ENCODE results near the gene GALK2.
"Not testable (repeated sequence)": the region's sequence is repeated elsewhere in the genome, so short reads cannot be mapped to it uniquely, and the experiment has no call there.

GALK2 gene

DNA sequence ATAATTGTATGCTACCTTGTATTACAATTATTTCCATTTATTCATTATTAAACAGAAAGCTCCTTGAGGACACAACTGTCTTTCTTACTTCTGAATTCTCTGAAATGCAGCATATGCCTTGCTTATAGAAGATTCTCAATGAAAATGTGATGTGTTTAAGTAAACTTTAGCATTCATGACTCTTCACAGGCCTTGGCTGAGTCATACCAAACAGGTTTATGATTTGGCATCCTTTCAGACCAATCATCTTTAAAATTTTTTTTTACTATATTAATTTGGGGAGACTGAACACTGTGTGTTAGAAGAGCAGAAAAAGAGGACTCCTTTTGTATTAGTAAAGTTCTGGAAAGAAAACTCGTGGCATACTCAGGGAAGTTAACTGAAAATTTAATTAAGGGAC is 6.4 kb upstream of the GALK2 start:
- Histone ChIP-seq H3K4me1 (ENCODE audit: control insufficient read depth in 2 of 2, insufficient read depth in 2 of 2, low read length in 2 of 2) (no peaks in the 10 kb centered on the region), H3K27me3 (ENCODE audit: control insufficient read depth in 2 of 2, insufficient read depth in 2 of 2, low read length in 2 of 2) (no peaks in the 10 kb centered on the region), H3K36me3 (ENCODE audit: control insufficient read depth in 2 of 2, insufficient read depth in 2 of 2, low read length in 2 of 2) (no peaks in the 10 kb centered on the region), H3K4me3 (ENCODE audit: low read length in 2 of 2) (no peak overlapping the region), H3K27ac (ENCODE audit: low read depth in 2 of 2, low read length in 2 of 2) (no peak overlapping the region), H3K9ac (ENCODE audit: low read depth in 1 of 2, low read length in 2 of 2) (no peak overlapping the region), H3K9me3 (ENCODE audit: control insufficient read depth in 2 of 2, low read length in 2 of 2) (no peaks in the 10 kb centered on the region)

DNA sequence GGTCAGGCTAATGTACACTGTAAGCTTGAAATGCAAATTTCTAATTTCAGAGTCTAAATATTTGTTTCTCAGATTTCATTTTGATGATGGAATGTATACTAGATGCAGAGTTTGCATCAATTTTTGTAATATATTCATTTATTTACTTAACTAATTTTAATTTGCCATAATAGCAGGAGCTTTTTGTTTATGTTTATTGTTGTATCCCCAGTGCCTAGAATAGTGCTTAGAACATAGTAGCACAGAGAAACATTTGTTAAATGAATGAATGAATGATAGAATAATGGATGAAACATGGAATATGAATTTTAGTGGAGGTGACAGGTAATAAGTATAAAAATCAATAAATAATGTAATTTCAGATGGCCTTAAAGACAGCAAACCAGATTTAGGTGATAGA is 5.2 kb upstream of the GALK2 start:
- H3K27me3 ChIP-seq (ENCODE audit: control insufficient read depth in 2 of 2, insufficient read depth in 2 of 2, low read length in 2 of 2): no peaks in the 10 kb centered on the region
- H3K4me3 ChIP-seq (ENCODE audit: low read length in 2 of 2): no peak overlapping the region
- H3K4me1 ChIP-seq (ENCODE audit: control insufficient read depth in 2 of 2, insufficient read depth in 2 of 2, low read length in 2 of 2): peaks cover 0 to 3% of the 10 kb centered on the region in 2 donors
- H3K27ac ChIP-seq (ENCODE audit: low read depth in 2 of 2, low read length in 2 of 2): no peak overlapping the region
- H3K9me3 ChIP-seq (ENCODE audit: control insufficient read depth in 2 of 2, low read length in 2 of 2): no peaks in the 10 kb centered on the region
- no peaks in the 10 kb centered on the region for H3K36me3 ChIP-seq (ENCODE audit: control insufficient read depth in 2 of 2, insufficient read depth in 2 of 2, low read length in 2 of 2)
- H3K9ac ChIP-seq (ENCODE audit: low read depth in 1 of 2, low read length in 2 of 2): no peak overlapping the region

DNA sequence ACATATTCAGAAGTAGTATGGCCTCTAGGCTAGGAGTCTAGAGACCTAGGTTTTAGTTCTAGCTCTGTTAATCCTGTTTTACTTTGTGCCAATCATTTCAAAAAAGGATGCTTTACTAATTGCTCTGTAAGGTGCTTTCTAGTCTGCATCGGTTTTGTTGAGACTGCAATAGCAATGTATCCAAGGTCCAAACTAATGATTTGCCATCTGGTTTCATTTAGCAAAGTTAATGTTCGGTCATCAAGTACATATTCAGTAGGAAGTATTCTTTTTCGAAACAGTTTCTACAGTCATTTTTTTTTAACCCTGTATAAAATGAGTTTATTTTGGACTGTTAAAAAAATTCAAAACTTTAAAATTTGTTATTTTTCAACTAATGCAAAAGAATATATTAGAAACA is 2.0 kb upstream of the GALK2 start:
- no peaks in the 10 kb centered on the region for H3K36me3 ChIP-seq (ENCODE audit: control insufficient read depth in 2 of 2, insufficient read depth in 2 of 2, low read length in 2 of 2)
- no peak overlapping the region for H3K27ac ChIP-seq (ENCODE audit: low read depth in 2 of 2, low read length in 2 of 2)
- H3K4me3 ChIP-seq (ENCODE audit: low read length in 2 of 2): no peak overlapping the region
- H3K4me1 ChIP-seq (ENCODE audit: control insufficient read depth in 2 of 2, insufficient read depth in 2 of 2, low read length in 2 of 2): peaks cover 2 to 3% of the 10 kb centered on the region in 2 donors
- no peak overlapping the region for H3K9ac ChIP-seq (ENCODE audit: low read depth in 1 of 2, low read length in 2 of 2)
- H3K9me3 ChIP-seq (ENCODE audit: control insufficient read depth in 2 of 2, low read length in 2 of 2): no peaks in the 10 kb centered on the region
- H3K27me3 ChIP-seq (ENCODE audit: control insufficient read depth in 2 of 2, insufficient read depth in 2 of 2, low read length in 2 of 2): no peaks in the 10 kb centered on the region

DNA sequence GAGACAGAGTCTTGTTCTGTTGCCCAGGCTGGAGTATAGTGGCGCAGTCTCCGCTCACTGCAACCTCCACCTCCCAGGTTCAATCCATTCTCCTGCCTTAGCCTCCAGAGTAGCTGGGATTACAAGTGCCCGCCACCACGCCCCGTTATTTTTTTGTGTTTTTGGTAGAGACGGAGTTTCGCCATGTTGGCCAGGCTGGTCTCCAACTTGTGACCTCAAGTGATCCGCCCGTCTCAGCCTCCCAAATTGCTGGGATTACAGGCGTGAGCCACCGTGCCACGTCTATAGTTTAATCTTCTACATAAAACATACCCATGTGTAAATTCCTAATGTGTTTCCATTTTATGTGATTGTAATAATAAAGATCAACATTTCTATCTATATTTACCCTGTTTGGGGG is 1.7 kb downstream of the GALK2 start:
- no peaks in the 10 kb centered on the region for H3K9me3 ChIP-seq (ENCODE audit: control insufficient read depth in 2 of 2, low read length in 2 of 2)
- H3K4me3 ChIP-seq (ENCODE audit: low read length in 2 of 2): no peak overlapping the region
- H3K27me3 ChIP-seq (ENCODE audit: control insufficient read depth in 2 of 2, insufficient read depth in 2 of 2, low read length in 2 of 2): no peaks in the 10 kb centered on the region
- H3K4me1 ChIP-seq (ENCODE audit: control insufficient read depth in 2 of 2, insufficient read depth in 2 of 2, low read length in 2 of 2): peaks cover 3 to 6% of the 10 kb centered on the region in 2 donors
- no peak overlapping the region for H3K9ac ChIP-seq (ENCODE audit: low read depth in 1 of 2, low read length in 2 of 2)
- no peaks in the 10 kb centered on the region for H3K36me3 ChIP-seq (ENCODE audit: control insufficient read depth in 2 of 2, insufficient read depth in 2 of 2, low read length in 2 of 2)
- no peak overlapping the region for H3K27ac ChIP-seq (ENCODE audit: low read depth in 2 of 2, low read length in 2 of 2)

DNA sequence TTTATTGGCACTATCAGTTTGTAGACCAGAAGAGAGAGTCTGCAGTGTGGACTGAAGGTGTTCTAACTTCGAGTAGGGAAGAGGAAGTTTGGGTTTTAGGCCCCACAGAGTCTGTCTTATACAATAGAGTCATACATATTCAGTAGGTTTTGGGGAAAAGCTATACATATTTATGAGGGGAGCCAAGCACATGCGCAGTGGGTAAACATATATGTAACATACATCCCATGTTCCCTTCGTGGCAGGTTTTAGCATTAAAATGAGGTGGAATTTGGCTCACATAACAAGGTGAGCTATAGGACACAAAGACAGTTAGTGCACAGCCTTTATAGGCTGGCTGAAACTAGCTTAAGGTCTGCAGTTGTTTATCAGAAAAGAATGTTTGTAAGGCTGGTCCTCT is 4.9 kb downstream of the GALK2 start:
- Histone ChIP-seq H3K9ac (ENCODE audit: low read depth in 1 of 2, low read length in 2 of 2) (no peak overlapping the region), H3K4me3 (ENCODE audit: low read length in 2 of 2) (no peak overlapping the region), H3K27ac (ENCODE audit: low read depth in 2 of 2, low read length in 2 of 2) (no peak overlapping the region), H3K27me3 (ENCODE audit: control insufficient read depth in 2 of 2, insufficient read depth in 2 of 2, low read length in 2 of 2) (no peaks in the 10 kb centered on the region), H3K4me1 (ENCODE audit: control insufficient read depth in 2 of 2, insufficient read depth in 2 of 2, low read length in 2 of 2) (peaks cover 0 to 6% of the 10 kb centered on the region in 2 donors), H3K36me3 (ENCODE audit: control insufficient read depth in 2 of 2, insufficient read depth in 2 of 2, low read length in 2 of 2) (peaks cover 0 to 7% of the 10 kb centered on the region in 2 donors), H3K9me3 (ENCODE audit: control insufficient read depth in 2 of 2, low read length in 2 of 2) (no peaks in the 10 kb centered on the region)

DNA sequence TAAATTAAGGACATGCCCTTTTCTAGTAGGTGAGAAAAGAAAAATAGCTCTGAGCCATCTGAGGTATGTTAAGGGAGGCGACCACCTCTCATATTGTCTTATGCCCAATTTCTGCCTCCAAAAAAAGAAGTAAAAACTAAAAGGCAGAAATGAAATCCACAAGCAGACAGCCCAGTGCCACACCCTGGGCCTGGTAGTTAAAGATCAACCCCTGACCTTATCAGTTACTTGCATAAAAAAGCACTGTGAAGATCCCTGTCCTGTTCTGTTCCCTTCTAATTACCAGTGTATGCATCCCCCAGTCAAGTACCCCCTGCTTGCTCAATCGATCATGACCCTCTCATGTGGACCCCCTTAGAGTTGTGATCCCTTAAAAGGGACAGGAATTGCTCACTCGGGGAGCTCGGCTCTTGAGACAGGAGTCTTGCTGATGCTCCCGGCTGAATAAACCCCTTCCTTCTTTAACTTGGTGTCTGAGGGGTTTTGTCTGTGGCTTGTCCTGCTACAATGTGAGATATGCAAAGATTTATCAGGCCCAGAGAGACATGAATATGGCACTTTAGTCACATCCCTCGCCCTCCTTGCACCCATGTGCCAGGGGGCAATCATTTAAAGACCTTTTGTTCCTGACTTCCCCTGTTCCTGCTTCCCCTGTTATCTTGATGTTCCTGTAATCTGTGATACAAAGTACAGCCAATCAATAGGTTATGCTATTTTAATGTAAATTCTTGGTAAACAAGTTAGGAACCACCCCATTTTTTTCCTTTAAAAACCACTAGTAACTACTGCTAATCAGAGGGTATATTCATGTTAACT is 5.7 kb downstream of the GALK2 start:
- H3K4me1 ChIP-seq (ENCODE audit: control insufficient read depth in 2 of 2, insufficient read depth in 2 of 2, low read length in 2 of 2); H3K27ac ChIP-seq (ENCODE audit: low read depth in 2 of 2, low read length in 2 of 2); H3K36me3 ChIP-seq (ENCODE audit: control insufficient read depth in 2 of 2, insufficient read depth in 2 of 2, low read length in 2 of 2); H3K9me3 ChIP-seq (ENCODE audit: control insufficient read depth in 2 of 2, low read length in 2 of 2); H3K9ac ChIP-seq (ENCODE audit: low read depth in 1 of 2, low read length in 2 of 2); H3K4me3 ChIP-seq (ENCODE audit: low read length in 2 of 2); H3K27me3 ChIP-seq (ENCODE audit: control insufficient read depth in 2 of 2, insufficient read depth in 2 of 2, low read length in 2 of 2): not testable (repeated sequence)

DNA sequence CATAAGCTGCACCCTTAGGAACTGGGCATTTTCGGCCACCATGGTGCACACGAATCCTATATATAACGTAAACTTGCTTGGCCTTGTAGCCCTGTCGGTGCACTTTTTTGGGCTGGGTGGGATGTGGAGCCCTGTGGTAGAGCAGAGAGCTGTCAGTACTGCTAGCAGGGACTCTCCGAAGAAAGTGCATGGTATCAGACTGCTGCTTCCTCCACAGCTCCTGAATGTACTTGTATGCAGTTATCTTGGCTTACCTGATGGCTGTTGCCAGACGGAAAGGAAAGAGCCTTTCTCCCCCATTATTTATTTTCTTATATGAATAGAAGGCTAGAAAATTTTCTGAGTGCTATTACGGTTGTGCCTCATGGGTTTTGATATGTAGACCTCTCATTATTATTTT is 8.4 kb downstream of the GALK2 start:
- Histone ChIP-seq H3K4me1 (ENCODE audit: control insufficient read depth in 2 of 2, insufficient read depth in 2 of 2, low read length in 2 of 2) (peaks cover 0 to 4% of the 10 kb centered on the region in 2 donors), H3K4me3 (ENCODE audit: low read length in 2 of 2) (no peak overlapping the region), H3K27me3 (ENCODE audit: control insufficient read depth in 2 of 2, insufficient read depth in 2 of 2, low read length in 2 of 2) (no peaks in the 10 kb centered on the region), H3K36me3 (ENCODE audit: control insufficient read depth in 2 of 2, insufficient read depth in 2 of 2, low read length in 2 of 2) (peaks cover 0 to 7% of the 10 kb centered on the region in 2 donors), H3K9ac (ENCODE audit: low read depth in 1 of 2, low read length in 2 of 2) (no peak overlapping the region), H3K27ac (ENCODE audit: low read depth in 2 of 2, low read length in 2 of 2) (no peak overlapping the region), H3K9me3 (ENCODE audit: control insufficient read depth in 2 of 2, low read length in 2 of 2) (no peaks in the 10 kb centered on the region)

DNA sequence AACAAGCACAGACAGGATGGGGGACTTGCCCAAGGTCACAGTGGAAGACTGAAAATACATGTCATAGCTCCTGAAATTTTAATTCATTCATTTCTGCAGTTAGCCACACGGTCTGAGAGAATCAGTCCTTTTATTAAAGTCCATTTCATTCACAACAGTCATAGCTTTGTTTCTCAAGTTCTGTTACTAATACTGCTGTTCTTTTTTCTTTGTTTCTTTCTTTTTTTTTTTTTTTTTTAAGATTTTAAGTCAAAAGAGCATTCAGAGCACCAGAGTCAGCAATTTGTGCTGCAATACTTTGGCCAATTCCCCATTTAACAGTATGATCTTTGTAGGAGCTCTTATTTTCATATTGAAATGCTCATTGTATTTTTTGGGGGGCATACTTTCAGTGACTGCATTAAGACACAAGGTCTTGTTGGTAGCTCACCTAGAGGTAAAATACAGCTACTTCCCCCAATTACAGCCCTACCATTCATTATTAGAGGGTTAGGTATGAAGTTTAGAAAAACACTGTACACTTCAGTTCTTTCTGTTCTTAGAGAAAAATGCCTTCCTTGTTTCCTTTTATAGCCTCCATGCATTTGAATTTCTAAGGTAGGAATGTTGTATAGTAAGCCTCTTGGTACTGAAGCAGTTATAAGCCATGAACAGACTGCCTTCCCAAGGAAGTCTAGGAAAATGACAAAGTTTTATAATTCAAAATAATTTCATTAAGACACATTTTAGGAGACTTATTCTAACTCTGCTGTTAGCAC is 9.6 kb downstream of the GALK2 start:
- Histone ChIP-seq H3K27me3 (ENCODE audit: control insufficient read depth in 2 of 2, insufficient read depth in 2 of 2, low read length in 2 of 2) (no peaks in the 10 kb centered on the region), H3K27ac (ENCODE audit: low read depth in 2 of 2, low read length in 2 of 2) (no peak overlapping the region), H3K36me3 (ENCODE audit: control insufficient read depth in 2 of 2, insufficient read depth in 2 of 2, low read length in 2 of 2) (peaks cover 0 to 7% of the 10 kb centered on the region in 2 donors), H3K9me3 (ENCODE audit: control insufficient read depth in 2 of 2, low read length in 2 of 2) (no peaks in the 10 kb centered on the region), H3K9ac (ENCODE audit: low read depth in 1 of 2, low read length in 2 of 2) (no peak overlapping the region), H3K4me3 (ENCODE audit: low read length in 2 of 2) (no peak overlapping the region), H3K4me1 (ENCODE audit: control insufficient read depth in 2 of 2, insufficient read depth in 2 of 2, low read length in 2 of 2) (peaks cover 0 to 4% of the 10 kb centered on the region in 2 donors)

DNA sequence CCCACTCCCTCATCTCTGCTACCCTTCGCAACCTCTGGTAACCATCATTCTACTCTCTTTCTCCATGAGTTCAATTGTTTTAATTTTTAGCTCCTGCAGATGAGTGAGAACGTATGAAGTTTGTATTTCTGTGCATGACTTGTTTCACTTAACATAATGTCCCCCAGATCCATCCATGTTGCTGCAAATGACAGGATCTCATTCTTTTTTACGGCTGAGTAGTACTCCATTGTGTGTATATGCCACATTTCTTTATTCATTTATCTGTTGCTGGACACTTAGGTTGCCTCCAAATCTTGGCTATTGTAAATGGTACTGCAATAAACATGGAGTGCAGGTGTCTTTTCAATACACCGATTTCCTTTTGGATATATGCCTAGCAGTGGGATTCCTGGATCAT is 12.1 kb downstream of the GALK2 start:
- Histone ChIP-seq H3K27ac (ENCODE audit: low read depth in 2 of 2, low read length in 2 of 2) (no peak overlapping the region), H3K9me3 (ENCODE audit: control insufficient read depth in 2 of 2, low read length in 2 of 2) (no peaks in the 10 kb centered on the region), H3K27me3 (ENCODE audit: control insufficient read depth in 2 of 2, insufficient read depth in 2 of 2, low read length in 2 of 2) (no peaks in the 10 kb centered on the region), H3K4me1 (ENCODE audit: control insufficient read depth in 2 of 2, insufficient read depth in 2 of 2, low read length in 2 of 2) (no peaks in the 10 kb centered on the region), H3K9ac (ENCODE audit: low read depth in 1 of 2, low read length in 2 of 2) (no peak overlapping the region), H3K4me3 (ENCODE audit: low read length in 2 of 2) (no peak overlapping the region), H3K36me3 (ENCODE audit: control insufficient read depth in 2 of 2, insufficient read depth in 2 of 2, low read length in 2 of 2) (peaks cover 0 to 7% of the 10 kb centered on the region in 2 donors)

DNA sequence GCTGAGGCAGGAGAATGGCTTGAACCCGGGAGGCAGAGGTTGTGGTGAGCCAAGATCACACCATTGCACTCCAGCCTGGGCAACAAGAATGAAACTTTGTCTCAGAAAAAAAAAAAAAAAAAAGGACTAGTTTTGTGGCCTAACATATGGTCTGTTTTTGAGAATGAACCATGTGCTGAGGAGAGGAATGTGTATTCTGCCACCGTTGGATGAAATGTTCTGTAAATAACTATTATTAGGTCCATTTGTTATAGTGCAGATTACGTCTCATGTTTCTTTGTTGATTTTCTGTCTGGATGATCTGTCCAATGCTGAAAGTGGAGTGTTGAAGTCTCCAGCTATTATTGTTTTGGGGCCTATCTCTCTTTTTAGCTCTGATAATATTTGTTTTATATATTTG is 13.7 kb downstream of the GALK2 start:
- not testable (repeated sequence) for H3K9me3 ChIP-seq (ENCODE audit: control insufficient read depth in 2 of 2, low read length in 2 of 2); H3K4me1 ChIP-seq (ENCODE audit: control insufficient read depth in 2 of 2, insufficient read depth in 2 of 2, low read length in 2 of 2); H3K27me3 ChIP-seq (ENCODE audit: control insufficient read depth in 2 of 2, insufficient read depth in 2 of 2, low read length in 2 of 2); H3K4me3 ChIP-seq (ENCODE audit: low read length in 2 of 2); H3K36me3 ChIP-seq (ENCODE audit: control insufficient read depth in 2 of 2, insufficient read depth in 2 of 2, low read length in 2 of 2); H3K27ac ChIP-seq (ENCODE audit: low read depth in 2 of 2, low read length in 2 of 2); H3K9ac ChIP-seq (ENCODE audit: low read depth in 1 of 2, low read length in 2 of 2)
